SH-SY5Y (cell line): ENCODE measurements around the gene MBOAT2.

ENCODE experiments used
- GATA2 ChIP-seq: IDR thresholded peaks from 2 replicates; pipeline ENCODE4 v1.6.1; 2011; ENCODE audit warnings: mild to moderate bottlenecking, low read depth, low read length
- GATA3 ChIP-seq: IDR thresholded peaks from 2 replicates; pipeline ENCODE4 v1.6.1; 2011; ENCODE audit warnings: low read depth, mild to moderate bottlenecking, low read length, moderate library complexity

The MBOAT2 gene

DNA sequence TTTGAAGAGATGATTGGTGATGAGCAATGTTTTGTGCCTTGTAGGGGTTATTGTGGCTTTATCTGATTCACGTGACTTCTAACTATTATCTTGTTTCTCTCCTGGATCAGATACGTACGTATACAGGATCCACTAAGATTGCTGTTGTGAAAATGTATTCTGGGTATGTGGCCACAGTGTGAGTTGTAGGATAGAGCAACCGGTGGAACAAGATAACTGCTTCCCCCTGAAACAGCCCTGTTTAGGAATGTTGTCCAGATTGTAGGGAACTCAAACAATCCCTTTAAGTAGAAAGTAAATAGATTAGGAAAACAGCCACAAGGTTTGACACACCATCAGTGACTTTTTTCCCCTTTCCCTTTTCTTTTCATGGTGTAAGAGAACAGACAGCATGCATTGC is 22.3 kb upstream of the MBOAT2 start:
- TF ChIP-seq GATA2 = no peak
- TF ChIP-seq GATA3 = no peak

- TF ChIP-seq GATA2 = no peak
- TF ChIP-seq GATA3 = no peak
These were observed 21.1 kb upstream of the MBOAT2 start for GRCh38 chr2:9024575-9024974.

GRCh38 chr2:9021563-9022211 is 18.2 kb upstream of the MBOAT2 start:
- TF ChIP-seq GATA2 (no peak), GATA3 (no peak)

DNA sequence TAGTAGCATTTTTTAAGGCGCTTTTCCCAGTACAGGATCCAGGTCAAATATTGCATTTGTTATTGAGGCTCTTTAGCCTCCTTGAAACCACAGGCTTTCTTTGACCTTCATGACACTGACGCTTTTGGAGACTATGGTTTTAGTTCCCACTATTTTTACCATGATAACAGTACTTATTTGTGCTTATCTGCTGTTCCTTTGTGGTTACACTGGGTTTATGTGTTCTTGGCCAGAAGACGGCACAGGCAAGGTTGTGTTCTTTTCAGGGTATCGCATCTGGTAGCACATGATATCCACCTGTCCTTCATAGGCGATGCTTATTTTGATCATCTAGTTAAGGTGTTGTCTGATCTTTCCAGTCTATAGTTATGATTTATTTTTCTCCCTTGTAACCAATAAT is 16.8 kb upstream of the MBOAT2 start:
- TF ChIP-seq GATA3 = no peak
- TF ChIP-seq GATA2 = no peak

DNA sequence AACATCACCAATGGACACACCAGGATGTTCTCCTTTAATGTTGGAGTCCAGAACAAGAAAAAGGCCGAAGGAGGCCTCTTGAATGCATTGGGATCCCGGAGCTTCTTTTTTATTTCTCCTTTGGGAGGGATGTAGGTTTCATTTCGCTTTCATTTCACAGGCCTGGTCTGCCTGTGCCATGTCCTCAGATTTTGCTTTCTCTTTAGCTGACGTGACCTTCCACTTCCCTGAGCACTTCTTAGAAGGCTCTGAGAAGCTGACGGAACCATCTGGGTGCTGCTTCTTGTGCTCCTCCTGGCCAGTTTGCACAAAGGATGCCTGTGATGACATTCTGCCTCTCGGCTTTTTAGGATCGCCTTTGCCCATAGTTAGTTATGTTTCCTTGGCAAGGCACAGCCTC is 15.1 kb upstream of the MBOAT2 start:
- TF ChIP-seq GATA3 (no peak), GATA2 (no peak)

- no peak for TF ChIP-seq GATA3
- TF ChIP-seq GATA2 = no peak
These were observed 14.6 kb upstream of the MBOAT2 start for GRCh38 chr2:9018109-9018508.

GRCh38 chr2:9017411-9017810 is 13.9 kb upstream of the MBOAT2 start:
- no peak for TF ChIP-seq GATA3
- no peak for TF ChIP-seq GATA2

- no peak for TF ChIP-seq GATA2
- no peak for TF ChIP-seq GATA3
These were observed 12.5 kb upstream of the MBOAT2 start for GRCh38 chr2:9015998-9016397.

DNA sequence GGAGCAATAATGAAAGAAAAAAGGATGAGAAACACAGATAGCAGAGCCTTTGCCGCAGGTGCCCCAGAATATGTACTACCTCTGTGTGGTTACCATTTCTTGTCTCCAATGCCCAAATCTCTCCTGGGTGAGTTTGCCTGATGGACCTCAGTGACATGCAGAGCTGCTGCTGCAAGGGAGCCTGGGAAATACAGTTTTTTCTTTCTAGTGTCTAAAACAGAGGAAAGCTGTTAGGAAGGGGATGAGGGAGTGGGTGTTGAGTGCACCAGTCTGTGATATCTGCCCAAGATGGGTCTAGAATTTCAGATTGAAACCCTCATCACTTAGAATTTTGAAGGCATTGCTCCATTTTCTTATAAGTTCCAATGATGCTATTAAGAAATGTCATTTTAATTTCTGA is 9.9 kb upstream of the MBOAT2 start:
- TF ChIP-seq GATA3 (no peak), GATA2 (no peak)

GRCh38 chr2:9010866-9011265 is 7.4 kb upstream of the MBOAT2 start:
- no peak for TF ChIP-seq GATA3
- TF ChIP-seq GATA2 = no peak

DNA sequence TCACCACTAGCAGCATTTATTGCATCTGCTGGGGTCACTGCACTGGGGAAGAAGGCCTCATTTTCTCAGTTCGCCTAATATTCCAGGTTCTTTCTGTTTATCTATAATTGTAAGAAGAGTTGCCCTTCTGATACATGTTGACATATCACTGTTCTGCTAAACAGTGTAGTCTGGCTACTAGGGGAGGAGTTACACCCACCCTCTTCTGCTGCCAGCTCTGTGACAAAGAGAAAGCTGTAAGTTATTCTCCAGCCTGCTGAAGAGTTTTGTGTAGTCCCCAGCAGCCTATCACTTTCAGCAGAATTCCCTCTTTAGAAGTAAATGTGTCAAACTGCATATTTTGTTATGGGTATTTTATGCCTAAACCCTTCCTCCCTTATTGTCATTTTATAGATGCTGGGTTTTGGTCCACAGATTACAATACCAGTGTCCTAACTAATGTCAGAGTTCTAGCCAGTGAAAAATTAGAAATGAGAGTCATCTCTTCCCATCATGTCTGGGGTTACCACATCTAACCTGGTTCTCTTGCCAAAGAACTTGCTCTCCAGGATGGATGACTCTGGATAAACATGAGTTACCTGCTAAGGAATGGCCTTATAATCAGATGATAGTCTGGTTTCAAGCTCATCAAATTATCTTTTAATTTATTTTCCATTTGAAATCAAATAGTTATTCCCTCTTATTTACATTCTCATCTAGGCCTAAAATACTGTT is 5.6 kb upstream of the MBOAT2 start:
- TF ChIP-seq GATA2 (no peak), GATA3 (no peak)

GRCh38 chr2:9006368-9006767 is 2.9 kb upstream of the MBOAT2 start:
- TF ChIP-seq GATA2 (no peak), GATA3 (peak; percentile 25; the same call in 1 of the 2 replicates)

- no peak for TF ChIP-seq GATA3
- no peak for TF ChIP-seq GATA2
These were observed 1.1 kb upstream of the MBOAT2 start for GRCh38 chr2:9004338-9005204.

- no peak for TF ChIP-seq GATA2
- no peak for TF ChIP-seq GATA3
These were observed 193 bp downstream of the MBOAT2 start for GRCh38 chr2:9003366-9003615.
